Thyroid gland (tissue), 4 donors: Measurements from ENCODE around the gene NHLH2. TPM values are rescaled to one million over a fixed set of nuclear protein-coding genes. Genes with fewer than 3 reads are reported as not detected.

ENCODE experiments used
- DNase-seq, 2 donors: peaks; one replicate each; pipeline ENCODE4 v3.0.0-alpha.2; 2019
- H3K27ac ChIP-seq, 3 donors: fragments of 200-600 bp; sonication (generic); 1 replicate in 2 of 3; 2 replicates in 1 of 3; pipeline ENCODE4 v1.5.1; 2016 to 2019; ENCODE audit warnings: mild to moderate bottlenecking in 1 of 3, moderate library complexity in 1 of 3
- H3K27me3 ChIP-seq: fragments of 200-600 bp; sonication (generic); one replicate; pipeline ENCODE4 v1.5.1; 2019
- H3K36me3 ChIP-seq, 2 donors: fragments of 200-600 bp; sonication (generic); one replicate each; pipeline ENCODE4 v1.5.1; 2016 to 2019
- H3K4me1 ChIP-seq, 2 donors: fragments of 200-600 bp; sonication (generic); one replicate each; pipeline ENCODE4 v1.5.1; 2017 to 2019
- H3K4me3 ChIP-seq, 3 donors: fragments of 200-600 bp; sonication (generic); replicated peaks in 1 of 3; 1 replicate in 2 of 3; 2 replicates in 1 of 3; pipeline ENCODE4 v1.5.1; 2016; ENCODE audit warnings: mild to moderate bottlenecking in 1 of 3
- H3K9me3 ChIP-seq: fragments of 200-600 bp; sonication (generic); one replicate; pipeline ENCODE4 v1.5.1; 2017
- POLR2A ChIP-seq, 2 donors: fragments of 450-650 bp; IDR thresholded peaks; one replicate each; pipeline ENCODE4 v1.6.1; 2017; ENCODE audit warnings: antibody characterized with exemption in 2 of 2, mild to moderate bottlenecking in 2 of 2, moderate library complexity in 1 of 2
- WGBS, 2 donors: methylation state at CpG; one replicate each; pipeline ENCODE4 v1.1.5; 2017; 5-methylcytosine and 5-hydroxymethylcytosine counted together
- intact Hi-C: fragments of 100-400 bp; cut with DNase I; formaldehyde crosslinking; loops from one replicate; pipeline ENCODE4 v1.15.1; 2023
- total RNA-seq, 4 donors: library from RNA; depleted of rRNA; stranded (reverse); fragments of >200 nt; gene quantifications; one replicate each; pipeline ENCODE4 v1.2.3, GENCODE V29; 2016
- TF ChIP-seq, protein P1 (sequence below), 6 experiments: fragments of 200-600 bp in 3 of 6; fragments of 450-650 bp in 3 of 6; sonication (generic) in 3 of 6; IDR thresholded peaks; one replicate each; pipeline ENCODE4 v1.5.1; 2016 to 2019; ENCODE audit warnings: antibody characterized with exemption in 6 of 6, mild to moderate bottlenecking in 2 of 6, inconsistent platforms in 1 of 6, moderate library complexity in 1 of 6

The NHLH2 gene
- not detected for total RNA-seq

DNA sequence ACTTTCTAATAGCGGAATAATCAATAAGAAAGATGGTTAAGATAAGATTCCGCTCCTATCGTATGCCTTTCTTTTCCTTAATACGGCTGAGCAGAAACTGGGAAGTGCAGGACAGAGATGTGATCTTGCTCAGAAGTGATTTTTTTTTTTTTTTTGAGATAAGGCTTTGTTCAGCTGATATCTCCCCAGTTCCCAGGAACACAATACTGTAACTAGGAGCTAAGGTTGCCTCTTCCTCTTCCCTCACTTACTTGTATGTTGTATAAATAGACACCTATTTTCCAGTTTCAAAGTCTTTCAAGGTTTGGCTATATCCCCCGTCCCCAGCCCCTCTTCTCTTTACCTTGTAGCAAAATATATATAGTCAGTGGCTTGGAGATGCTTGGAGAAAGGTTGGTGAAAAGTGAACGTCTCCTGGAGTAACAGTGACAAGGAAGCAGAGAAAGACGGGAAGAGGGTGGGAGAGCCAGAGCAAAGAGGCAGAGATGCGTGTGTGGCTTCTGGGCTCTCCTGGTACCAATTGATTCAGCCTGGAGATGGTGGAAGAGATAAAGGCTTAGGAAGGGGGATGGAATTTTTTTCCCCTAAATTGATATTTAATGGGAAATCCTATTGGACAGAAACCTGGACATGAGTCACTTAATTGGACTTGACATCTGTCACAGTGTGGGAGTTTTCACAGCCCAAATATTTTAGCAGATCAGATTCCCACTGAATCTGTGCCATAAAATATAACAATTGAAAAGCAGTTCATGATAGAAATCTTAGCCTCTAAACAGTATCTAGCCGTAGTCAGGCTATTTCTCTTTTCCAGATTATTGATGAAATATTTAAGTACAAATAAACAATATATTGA is at the start of gene NHLH2:
Gene NHLH2 (minus strand): TSS at position 522 of the 856 bp plus-strand sequence. CDS start 2,754 bp downstream, outside the sequence.
- intact Hi-C loops: no loop called here
- no peak for DNase-seq
- Histone ChIP-seq H3K27ac (no peak within 1 kb of the TSS), H3K36me3 (no peaks in the 10 kb centered on the region), H3K4me1 (peaks cover 20 to 25% of the 10 kb centered on the region in 2 donors), H3K4me3 (no peak within 1 kb of the TSS), H3K27me3 (peaks cover 42% of the 10 kb centered on the region), H3K9me3 (no peaks in the 10 kb centered on the region)
- 31 to 33% methylated on average over 9 of the region's 9 CpGs for WGBS, 2 donors
- TF ChIP-seq, protein P1, sequence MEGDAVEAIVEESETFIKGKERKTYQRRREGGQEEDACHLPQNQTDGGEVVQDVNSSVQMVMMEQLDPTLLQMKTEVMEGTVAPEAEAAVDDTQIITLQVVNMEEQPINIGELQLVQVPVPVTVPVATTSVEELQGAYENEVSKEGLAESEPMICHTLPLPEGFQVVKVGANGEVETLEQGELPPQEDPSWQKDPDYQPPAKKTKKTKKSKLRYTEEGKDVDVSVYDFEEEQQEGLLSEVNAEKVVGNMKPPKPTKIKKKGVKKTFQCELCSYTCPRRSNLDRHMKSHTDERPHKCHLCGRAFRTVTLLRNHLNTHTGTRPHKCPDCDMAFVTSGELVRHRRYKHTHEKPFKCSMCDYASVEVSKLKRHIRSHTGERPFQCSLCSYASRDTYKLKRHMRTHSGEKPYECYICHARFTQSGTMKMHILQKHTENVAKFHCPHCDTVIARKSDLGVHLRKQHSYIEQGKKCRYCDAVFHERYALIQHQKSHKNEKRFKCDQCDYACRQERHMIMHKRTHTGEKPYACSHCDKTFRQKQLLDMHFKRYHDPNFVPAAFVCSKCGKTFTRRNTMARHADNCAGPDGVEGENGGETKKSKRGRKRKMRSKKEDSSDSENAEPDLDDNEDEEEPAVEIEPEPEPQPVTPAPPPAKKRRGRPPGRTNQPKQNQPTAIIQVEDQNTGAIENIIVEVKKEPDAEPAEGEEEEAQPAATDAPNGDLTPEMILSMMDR (IDR thresholded peaks at IDR 0.05): no peak
- TF ChIP-seq POLR2A (IDR thresholded peaks at IDR 0.05): no peak

- Histone ChIP-seq H3K9me3 (no peaks in the 10 kb centered on the region), H3K27me3 (no peaks in the 10 kb centered on the region), H3K27ac (no peak overlapping the region), H3K4me1 (no peaks in the 10 kb centered on the region), H3K4me3 (no peak overlapping the region), H3K36me3 (no peaks in the 10 kb centered on the region)
- DNase-seq: no peak
- 79 to 94% methylated on average over 4 of the region's 4 CpGs for WGBS, 2 donors
- TF ChIP-seq POLR2A (IDR thresholded peaks at IDR 0.05): no peak
- TF ChIP-seq, protein P1 (IDR thresholded peaks at IDR 0.05): no peak
- intact Hi-C loops: no loop called here
These were observed 49.7 kb upstream of the NHLH2 start for GRCh38 chr1:115890580-115890979.

DNA sequence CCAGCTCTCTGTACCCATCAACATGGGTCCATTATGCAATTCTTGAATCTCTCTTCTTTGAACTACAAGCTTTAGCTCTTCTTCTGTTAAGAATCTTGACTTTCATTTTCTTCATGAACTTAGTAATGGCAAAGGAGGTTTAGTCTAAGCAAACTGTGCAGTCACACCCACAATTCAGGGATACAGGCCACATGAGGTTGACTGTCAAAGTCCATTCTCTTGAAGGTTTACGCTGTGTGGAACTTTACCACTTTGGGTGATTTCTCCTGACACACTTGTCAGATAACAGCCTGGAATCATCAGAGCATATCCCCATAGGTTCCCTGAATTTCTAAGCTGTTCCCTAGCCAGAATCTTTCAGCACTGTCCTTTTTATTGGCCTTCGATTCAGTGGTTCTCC is 48.0 kb upstream of the NHLH2 start:
- intact Hi-C loops: no loop called here
- Histone ChIP-seq H3K27me3 (no peaks in the 10 kb centered on the region), H3K9me3 (no peaks in the 10 kb centered on the region), H3K27ac (no peak overlapping the region), H3K4me3 (no peak overlapping the region), H3K4me1 (no peaks in the 10 kb centered on the region), H3K36me3 (no peaks in the 10 kb centered on the region)
- no peak for TF ChIP-seq POLR2A (IDR thresholded peaks at IDR 0.05)
- TF ChIP-seq, protein P1 (IDR thresholded peaks at IDR 0.05): no peak
- WGBS, 2 donors: 93 to 96% methylated on average over 2 of the region's 2 CpGs
- no peak for DNase-seq

GRCh38 chr1:115882913-115883902 is 42.3 kb upstream of the NHLH2 start:
- TF ChIP-seq, protein P1 (IDR thresholded peaks at IDR 0.05): no peak
- intact Hi-C loops: no loop called here
- H3K27me3 ChIP-seq: no peaks in the 10 kb centered on the region
- WGBS, 2 donors: 84 to 86% methylated on average over 8 of the region's 8 CpGs
- no peak for DNase-seq
- no peaks in the 10 kb centered on the region for H3K36me3 ChIP-seq
- H3K27ac ChIP-seq: no peak overlapping the region
- H3K4me1 ChIP-seq: no peaks in the 10 kb centered on the region
- no peaks in the 10 kb centered on the region for H3K9me3 ChIP-seq
- no peak overlapping the region for H3K4me3 ChIP-seq
